EL (cell line): ENCODE measurements around the gene ZNF366.
"Not testable (repeated sequence)": the region's sequence is repeated elsewhere in the genome, so short reads cannot be mapped to it uniquely, and the experiment has no call there.

Experiments used
- DNase-seq: peaks from one replicate; pipeline ENCODE4 v3.0.0-alpha.2; 2016

ZNF366 gene

GRCh38 chr5:72436796-72437471 lies 70.3 kb downstream of the ZNF366 start:
- peak; percentile 70 for DNase-seq

GRCh38 chr5:72434781-72435437 lies 72.3 kb downstream of the ZNF366 start:
- DNase-seq, result no peak

GRCh38 chr5:72434056-72434780 lies 73.0 kb downstream of the ZNF366 start:
- DNase-seq, result no peak

- no peak for DNase-seq
These were observed 73.7 kb downstream of the ZNF366 start for GRCh38 chr5:72433522-72433921.

GRCh38 chr5:72428669-72429068 lies 78.5 kb downstream of the ZNF366 start:
- DNase-seq, result no peak

GRCh38 chr5:72427488-72428437 lies 79.4 kb downstream of the ZNF366 start:
- DNase-seq, result peak; percentile 59

- DNase-seq, result no peak
These were observed 80.2 kb downstream of the ZNF366 start for GRCh38 chr5:72427016-72427415.

GRCh38 chr5:72426019-72426418 lies 81.2 kb downstream of the ZNF366 start:
- peak; percentile 41 for DNase-seq

- DNase-seq, result no peak
These were observed 88.9 kb downstream of the ZNF366 start for GRCh38 chr5:72418271-72418670.

- no peak for DNase-seq
These were observed 89.7 kb downstream of the ZNF366 start for GRCh38 chr5:72417333-72418062.

GRCh38 chr5:72415616-72416325 lies 91.4 kb downstream of the ZNF366 start:
- DNase-seq, result no peak

- peak; percentile 82 for DNase-seq
These were observed 94.7 kb downstream of the ZNF366 start for GRCh38 chr5:72412283-72413055.

- DNase-seq, result peak; percentile 77
These were observed 96.4 kb downstream of the ZNF366 start for GRCh38 chr5:72410688-72411295.

- no peak for DNase-seq
These were observed 98.6 kb downstream of the ZNF366 start for GRCh38 chr5:72408603-72409002.

GRCh38 chr5:72408127-72408526 lies 99.1 kb downstream of the ZNF366 start:
- no peak for DNase-seq

GRCh38 chr5:72407541-72407940 lies 99.7 kb downstream of the ZNF366 start:
- peak; percentile 38 for DNase-seq

GRCh38 chr5:72407078-72407477 lies 100.1 kb downstream of the ZNF366 start:
- no peak for DNase-seq

GRCh38 chr5:72404771-72405170 lies 102.4 kb downstream of the ZNF366 start:
- not testable (repeated sequence) for DNase-seq

GRCh38 chr5:72402959-72403628 lies 104.1 kb downstream of the ZNF366 start:
- no peak for DNase-seq
